GM19043 (cell line): ENCODE data around the gene MAP2K4.

Experiments
- ATAC-seq: cut with Tn5 transposase; IDR thresholded peaks from one replicate; pipeline ENCODE4 v1.9.1; 2021; ENCODE audit warnings: low read depth; ENCODE audit not compliant: unreplicated experiment

The MAP2K4 gene

GRCh38 chr17:12035673-12036072 lies 15.0 kb downstream of the MAP2K4 start:
- ATAC-seq = no peak

GRCh38 chr17:12037970-12038369 lies 17.3 kb downstream of the MAP2K4 start:
- ATAC-seq = no peak

- ATAC-seq = no peak
Observed at GRCh38 chr17:12040478-12040877, 19.8 kb downstream of the MAP2K4 start.

- ATAC-seq = no peak
Observed at GRCh38 chr17:12041312-12041711, 20.6 kb downstream of the MAP2K4 start.

GRCh38 chr17:12043702-12044101 lies 23.0 kb downstream of the MAP2K4 start:
- no peak for ATAC-seq

GRCh38 chr17:12046786-12047185 lies 26.1 kb downstream of the MAP2K4 start:
- no peak for ATAC-seq

- no peak for ATAC-seq
Observed at GRCh38 chr17:12047681-12048376, 27.2 kb downstream of the MAP2K4 start.

- ATAC-seq = no peak
Observed at GRCh38 chr17:12048843-12049473, 28.3 kb downstream of the MAP2K4 start.

- no peak for ATAC-seq
Observed at GRCh38 chr17:12050646-12051225, 30.1 kb downstream of the MAP2K4 start.

- ATAC-seq = no peak
Observed at GRCh38 chr17:12053552-12053951, 32.9 kb downstream of the MAP2K4 start.

GRCh38 chr17:12055889-12056288 lies 35.2 kb downstream of the MAP2K4 start:
- ATAC-seq = no peak

GRCh38 chr17:12057520-12057919 lies 36.8 kb downstream of the MAP2K4 start:
- ATAC-seq = no peak

GRCh38 chr17:12058535-12058934 lies 37.9 kb downstream of the MAP2K4 start:
- no peak for ATAC-seq

- no peak for ATAC-seq
Observed at GRCh38 chr17:12062249-12062648, 41.6 kb downstream of the MAP2K4 start.

- no peak for ATAC-seq
Observed at GRCh38 chr17:12064395-12064794, 43.7 kb downstream of the MAP2K4 start.

- ATAC-seq = no peak
Observed at GRCh38 chr17:12067485-12067884, 46.8 kb downstream of the MAP2K4 start.

GRCh38 chr17:12068946-12069345 lies 48.3 kb downstream of the MAP2K4 start:
- ATAC-seq = no peak

- ATAC-seq = no peak
Observed at GRCh38 chr17:12070561-12070960, 49.9 kb downstream of the MAP2K4 start.

- no peak for ATAC-seq
Observed at GRCh38 chr17:12074346-12074745, 53.7 kb downstream of the MAP2K4 start.

- no peak for ATAC-seq
Observed at GRCh38 chr17:12077773-12078172, 57.1 kb downstream of the MAP2K4 start.

GRCh38 chr17:12078791-12079190 lies 58.1 kb downstream of the MAP2K4 start:
- no peak for ATAC-seq

- no peak for ATAC-seq
Observed at GRCh38 chr17:12081720-12082119, 61.0 kb downstream of the MAP2K4 start.
